ENCODE data around the gene NT5C.

Gene NT5C

GRCh38 chr17:75126954-75127353 is 4.6 kb downstream of the NT5C start:
- TF ChIP-seq L3MBTL2 (conservative IDR thresholded peaks at IDR 0.05): no peak
- TF ChIP-seq LEF1 (IDR thresholded peaks at IDR 0.05; ENCODE audit: borderline replicate concordance): no peak
- no peak for TF ChIP-seq CTBP1 (IDR thresholded peaks at IDR 0.05; ENCODE audit: borderline replicate concordance)
- TF ChIP-seq SP1 (IDR thresholded peaks at IDR 0.05): no peak
- TF ChIP-seq SUZ12 (IDR thresholded peaks at IDR 0.05): no peak
- TF ChIP-seq BHLHE40 (IDR thresholded peaks at IDR 0.05; ENCODE audit: borderline replicate concordance): no peak
- TF ChIP-seq FOXA1 (IDR thresholded peaks at IDR 0.05): no peak
- no peak for TF ChIP-seq FOXK2 (IDR thresholded peaks at IDR 0.05)
- no peak for TF ChIP-seq NFRKB (IDR thresholded peaks at IDR 0.05)
- DNase-seq (ENCODE audit: extremely low spot score): no peak
- ChIA-PET CTCF (interaction anchor here (0.6 to 4.7 kb wide), 2 partner anchors 12 to 52 kb away, joined by 3 to 25 read pairs; no protein-coding TSS in a partner anchor), POLR2A (no interaction called here)

- TF ChIP-seq CTBP1 (IDR thresholded peaks at IDR 0.05; ENCODE audit: borderline replicate concordance) (no peak), SP1 (IDR thresholded peaks at IDR 0.05) (no peak), SUZ12 (IDR thresholded peaks at IDR 0.05) (no peak), ELF4 (IDR thresholded peaks at IDR 0.05) (no peak), BHLHE40 (IDR thresholded peaks at IDR 0.05; ENCODE audit: borderline replicate concordance) (no peak), FOXM1 (IDR thresholded peaks at IDR 0.05; ENCODE audit: borderline replicate concordance) (no peak), NFRKB (IDR thresholded peaks at IDR 0.05) (no peak), FOXA1 (IDR thresholded peaks at IDR 0.05) (no peak), LEF1 (IDR thresholded peaks at IDR 0.05; ENCODE audit: borderline replicate concordance) (no peak), ZNF384 (IDR thresholded peaks at IDR 0.05) (no peak), FOXK2 (IDR thresholded peaks at IDR 0.05) (no peak), TARDBP (IDR thresholded peaks at IDR 0.05) (no peak), HDGF (IDR thresholded peaks at IDR 0.05; ENCODE audit: borderline replicate concordance) (no peak), ARNT (IDR thresholded peaks at IDR 0.05) (no peak), PKNOX1 (IDR thresholded peaks at IDR 0.05) (no peak)
- CTCF ChIA-PET: interaction anchor here (4.7 kb wide), 1 partner anchor 11 kb away, joined by 25 read pairs; no protein-coding TSS in a partner anchor
- POLR2A ChIA-PET: interaction anchor here (1.4 kb wide), 1 partner anchor 29 kb away, joined by 3 read pairs; the partner anchor contains the start of gene JPT1
- DNase-seq (ENCODE audit: extremely low spot score): no peak
Observed at GRCh38 chr17:75125984-75126383, 5.6 kb downstream of the NT5C start.

GRCh38 chr17:75124819-75125162 is 6.8 kb downstream of the NT5C start:
- POLR2A ChIA-PET: interaction anchor here (0.9 to 1.4 kb wide), 3 partner anchors 10 to 81 kb away, joined by 3 read pairs; partner anchors contain the start of genes JPT1 and NUP85

GRCh38 chr17:75124041-75124818 is 7.3 kb downstream of the NT5C start:
- no peak for DNase-seq (ENCODE audit: extremely low spot score)
- POLR2A ChIA-PET: interaction anchor here (0.8 to 1.2 kb wide), 4 partner anchors 10 to 270 kb away, joined by 3 read pairs; partner anchors contain the start of genes ARMC7 and NUP85
- TF ChIP-seq CTBP1 (IDR thresholded peaks at IDR 0.05; ENCODE audit: borderline replicate concordance) (no peak), L3MBTL2 (conservative IDR thresholded peaks at IDR 0.05) (no peak), HDGF (IDR thresholded peaks at IDR 0.05; ENCODE audit: borderline replicate concordance) (no peak), SUZ12 (IDR thresholded peaks at IDR 0.05) (no peak), FOXM1 (IDR thresholded peaks at IDR 0.05; ENCODE audit: borderline replicate concordance) (no peak), ARNT (IDR thresholded peaks at IDR 0.05) (no peak), FOXK2 (IDR thresholded peaks at IDR 0.05) (no peak), FOXA1 (IDR thresholded peaks at IDR 0.05) (no peak), NFRKB (IDR thresholded peaks at IDR 0.05) (no peak), LEF1 (IDR thresholded peaks at IDR 0.05; ENCODE audit: borderline replicate concordance) (no peak), BHLHE40 (IDR thresholded peaks at IDR 0.05; ENCODE audit: borderline replicate concordance) (no peak), SP1 (IDR thresholded peaks at IDR 0.05) (no peak), ZNF384 (IDR thresholded peaks at IDR 0.05) (no peak), ELF4 (IDR thresholded peaks at IDR 0.05) (no peak), PKNOX1 (IDR thresholded peaks at IDR 0.05) (no peak), TARDBP (IDR thresholded peaks at IDR 0.05) (no peak)
- CTCF ChIA-PET: interaction anchor here (0.7 to 4.7 kb wide), 3 partner anchors 9 to 123 kb away, joined by 3 to 25 read pairs (median 14); no protein-coding TSS in a partner anchor

More at GRCh38 chr17:75124819-75125162, 6.8 kb downstream of the NT5C start:
- no peak for DNase-seq (ENCODE audit: extremely low spot score)
- CTCF ChIA-PET: interaction anchor here (4.7 kb wide), 1 partner anchor 10 kb away, joined by 25 read pairs; no protein-coding TSS in a partner anchor
- no peak for TF ChIP-seq SUZ12 (IDR thresholded peaks at IDR 0.05)
- no peak for TF ChIP-seq SP1 (IDR thresholded peaks at IDR 0.05)
- no peak for TF ChIP-seq LEF1 (IDR thresholded peaks at IDR 0.05; ENCODE audit: borderline replicate concordance)
- TF ChIP-seq TARDBP (IDR thresholded peaks at IDR 0.05): no peak
- no peak for TF ChIP-seq CTBP1 (IDR thresholded peaks at IDR 0.05; ENCODE audit: borderline replicate concordance)

GRCh38 chr17:75118307-75118706 is 13.2 kb downstream of the NT5C start:
- TF ChIP-seq HDGF (IDR thresholded peaks at IDR 0.05; ENCODE audit: borderline replicate concordance) (no peak), ELF4 (IDR thresholded peaks at IDR 0.05) (no peak), SUZ12 (IDR thresholded peaks at IDR 0.05) (no peak), BHLHE40 (IDR thresholded peaks at IDR 0.05; ENCODE audit: borderline replicate concordance) (no peak), NFRKB (IDR thresholded peaks at IDR 0.05) (no peak), ARNT (IDR thresholded peaks at IDR 0.05) (no peak), TARDBP (IDR thresholded peaks at IDR 0.05) (no peak), SP1 (IDR thresholded peaks at IDR 0.05) (no peak), FOXK2 (IDR thresholded peaks at IDR 0.05) (no peak), L3MBTL2 (conservative IDR thresholded peaks at IDR 0.05) (no peak), ZNF384 (IDR thresholded peaks at IDR 0.05) (no peak), CTBP1 (IDR thresholded peaks at IDR 0.05; ENCODE audit: borderline replicate concordance) (no peak), LEF1 (IDR thresholded peaks at IDR 0.05; ENCODE audit: borderline replicate concordance) (no peak), FOXA1 (IDR thresholded peaks at IDR 0.05) (no peak), PKNOX1 (IDR thresholded peaks at IDR 0.05) (no peak)
- ChIA-PET POLR2A (interaction anchor here (6.5 kb wide), 1 partner anchor 12 kb away, joined by 68 read pairs; the partner anchor contains the start of gene NT5C), CTCF (interaction anchor here (0.6 to 0.7 kb wide), 4 partner anchors 11 to 707 kb away, joined by 3 to 4 read pairs (median 4); no protein-coding TSS in a partner anchor)
- no peak for DNase-seq (ENCODE audit: extremely low spot score)

All from HEK293T (cell line).